ENCODE results near the gene MYH3. TPM values are rescaled to one million over a fixed set of nuclear protein-coding genes. Genes with fewer than 3 reads are reported as not detected.

MYH3 gene
- polyA plus RNA-seq, 2 of the 4 experiments (the other 2 are of a cell fraction): 1.6 to 2.1 TPM

DNA sequence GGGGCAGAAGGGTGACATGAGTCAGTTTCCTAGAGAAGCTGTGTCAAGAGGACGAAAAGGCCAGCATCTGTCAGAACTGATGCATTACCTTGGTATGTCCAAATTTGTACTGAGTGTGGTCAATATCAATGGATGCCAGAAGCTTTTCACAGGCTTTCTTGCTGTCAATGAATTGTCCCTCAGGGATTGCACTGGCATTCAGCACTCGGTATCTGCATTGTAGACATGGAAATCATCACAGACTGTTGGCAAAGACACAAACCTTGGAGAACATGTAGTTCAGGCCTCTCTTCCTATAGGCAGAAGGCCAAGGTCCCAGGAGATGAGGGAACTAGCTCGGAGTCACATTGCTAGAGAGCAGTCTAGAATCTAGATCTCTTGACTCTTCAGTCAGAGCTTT is 16.6 kb downstream of the MYH3 start (continued):
- TF ChIP-seq CBX8 (IDR thresholded peaks at IDR 0.05) (no peak), TP53 (CRISPR knock-in tag; IDR thresholded peaks at IDR 0.05) (no peak), HMGXB4 (CRISPR knock-in tag; IDR thresholded peaks at IDR 0.05; ENCODE audit: borderline replicate concordance) (no peak), CHD2 (IDR thresholded peaks at IDR 0.05; ENCODE audit: low read length, partially characterized antibody) (no peak), ZFP36 (IDR thresholded peaks at IDR 0.05; ENCODE audit: borderline replicate concordance, partially characterized antibody) (no peak), PHF8 (IDR thresholded peaks at IDR 0.05; ENCODE audit: borderline replicate concordance, low read depth) (no peak)

GRCh38 chr17:10638151-10638550 is 19.0 kb downstream of the MYH3 start:
- no peak overlapping the region for H3K4me2 ChIP-seq
- ATAC-seq (no peak), FAIRE-seq (no peak), DNase-seq (ENCODE audit: low read depth in 1 of 2, low spot score in 1 of 2) (no peak)
- TF ChIP-seq HMGXB4 (CRISPR knock-in tag; IDR thresholded peaks at IDR 0.05; ENCODE audit: borderline replicate concordance): no peak
- TF ChIP-seq E2F6 (IDR thresholded peaks at IDR 0.05; ENCODE audit: borderline replicate concordance, low read depth): no peak
- TF ChIP-seq BHLHE40 (IDR thresholded peaks at IDR 0.05; ENCODE audit: low read depth, low read length): no peak
- no peak for TF ChIP-seq KDM1A (IDR thresholded peaks at IDR 0.05; ENCODE audit: low read depth)
- no peak for TF ChIP-seq TFCP2L1 (CRISPR knock-in tag; IDR thresholded peaks at IDR 0.05)
- TF ChIP-seq JUNB (IDR thresholded peaks at IDR 0.05): no peak
- no peak overlapping the region for H3K4me3 ChIP-seq
- no peaks in the 10 kb centered on the region for H3K9me3 ChIP-seq
- ChIA-PET POLR2A (no interaction called here), CTCF (interaction anchor here (0.6 to 18.5 kb wide), 5 partner anchors 5 to 471 kb away, joined by 3 to 194 read pairs (median 4); no protein-coding TSS in a partner anchor)
- WGBS (ENCODE audit: missing lambda C conversion rate): 84% methylated on average over 25 of the region's 25 CpGs
- H3K27ac ChIP-seq: no peak overlapping the region
- H3K4me1 ChIP-seq: no peaks in the 10 kb centered on the region

DNA sequence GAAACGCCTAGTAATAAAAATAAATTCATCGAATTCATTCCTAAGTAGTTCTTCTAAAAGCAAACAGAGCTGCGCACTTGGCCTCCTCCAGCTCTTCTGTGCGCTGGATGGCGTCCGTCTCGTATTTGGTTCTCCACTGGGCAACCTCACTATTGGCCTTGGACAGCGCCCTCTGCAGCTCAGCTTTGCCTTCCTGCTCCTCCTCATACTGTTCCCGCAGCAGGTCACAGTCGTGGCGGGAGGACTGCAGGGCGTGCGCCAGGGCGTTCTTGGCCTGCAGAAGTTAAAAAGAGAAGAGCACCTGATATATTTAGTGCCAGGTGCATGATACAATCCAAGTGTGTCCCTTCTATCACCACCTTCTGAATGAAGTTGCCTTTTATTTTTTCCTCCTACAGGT is 21.8 kb downstream of the MYH3 start:
- TF ChIP-seq, protein P1, sequence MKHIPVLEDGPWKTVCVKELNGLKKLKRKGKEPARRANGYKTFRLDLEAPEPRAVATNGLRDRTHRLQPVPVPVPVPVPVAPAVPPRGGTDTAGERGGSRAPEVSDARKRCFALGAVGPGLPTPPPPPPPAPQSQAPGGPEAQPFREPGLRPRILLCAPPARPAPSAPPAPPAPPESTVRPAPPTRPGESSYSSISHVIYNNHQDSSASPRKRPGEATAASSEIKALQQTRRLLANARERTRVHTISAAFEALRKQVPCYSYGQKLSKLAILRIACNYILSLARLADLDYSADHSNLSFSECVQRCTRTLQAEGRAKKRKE (CRISPR knock-in tag; IDR thresholded peaks at IDR 0.05; ENCODE audit: low read depth): no peak
- TF ChIP-seq POLR2AphosphoS2 (conservative IDR thresholded peaks at IDR 0.05; ENCODE audit: low read length) (no peak), REST (IDR thresholded peaks at IDR 0.05) (no peak), CBX8 (IDR thresholded peaks at IDR 0.05) (no peak), HOXA7 (CRISPR knock-in tag; IDR thresholded peaks at IDR 0.05) (no peak), EP300 (IDR thresholded peaks at IDR 0.05) (no peak), RAD21 (conservative IDR thresholded peaks at IDR 0.05 in 1 of 2, IDR thresholded peaks at IDR 0.05 in 1 of 2) (no peak), SREBF2 (IDR thresholded peaks at IDR 0.05) (no peak), HOXB5 (CRISPR knock-in tag; IDR thresholded peaks at IDR 0.05) (no peak), HOXB13 (CRISPR knock-in tag; IDR thresholded peaks at IDR 0.05; ENCODE audit: low read depth) (no peak), BHLHE40 (IDR thresholded peaks at IDR 0.05; ENCODE audit: low read depth, low read length) (no peak), KDM1A (IDR thresholded peaks at IDR 0.05; ENCODE audit: low read depth) (no peak), ZFP36 (IDR thresholded peaks at IDR 0.05; ENCODE audit: borderline replicate concordance, partially characterized antibody) (no peak), POLR2A (IDR thresholded peaks at IDR 0.05; ENCODE audit: low read length) (no peak), ZSCAN20 (CRISPR knock-in tag; IDR thresholded peaks at IDR 0.05) (no peak), RFX5 (IDR thresholded peaks at IDR 0.05) (no peak), NFE2L2 (conservative IDR thresholded peaks at IDR 0.05; ENCODE audit: low read length) (no peak), FOSB (CRISPR knock-in tag; IDR thresholded peaks at IDR 0.05) (no peak)
- POLR2A ChIA-PET: no interaction called here
- FAIRE-seq (no peak), ATAC-seq (no peak), DNase-seq (ENCODE audit: low read depth in 1 of 2, low spot score in 1 of 2) (no peak)
- CTCF ChIA-PET: interaction anchor here (1.5 to 18.5 kb wide), 4 partner anchors 8 to 210 kb away, joined by 4 to 315 read pairs (median 100); no protein-coding TSS in a partner anchor
- Histone ChIP-seq H3K4me3 (no peak overlapping the region), H3K4me2 (no peak overlapping the region), H3K9me3 (no peaks in the 10 kb centered on the region), H3K4me1 (no peaks in the 10 kb centered on the region), H3K27ac (no peak overlapping the region)
- WGBS (ENCODE audit: missing lambda C conversion rate): 91% methylated on average over 14 of the region's 14 CpGs
